Spleen (tissue), 11 donors: Measurements from ENCODE around the gene TMEM117. TPM values are rescaled to one million over a fixed set of nuclear protein-coding genes. Genes with fewer than 3 reads are reported as not detected.

ENCODE experiments used
- DNase-seq: peaks from one replicate; pipeline ENCODE4 v3.0.0-alpha.2; 2020
- H3K27ac ChIP-seq, 8 donors: fragments of 200-600 bp; sonication (generic) in 7 of 8; 1 replicate in 4 of 8; 2 replicates in 4 of 8; pipeline versions ENCODE4 v1.5.0 to v1.8.0; 2016 to 2021; ENCODE audit warnings: inconsistent platforms in 4 of 8, mild to moderate bottlenecking in 4 of 8, moderate library complexity in 1 of 8
- H3K27me3 ChIP-seq, 7 donors: fragments of 200-600 bp; sonication (generic) in 6 of 7; replicated peaks in 1 of 7; 1 replicate in 4 of 7; 2 replicates in 3 of 7; pipeline versions ENCODE4 v1.5.0 to v1.8.0; 2016 to 2021; ENCODE audit warnings: inconsistent platforms in 3 of 7, mild to moderate bottlenecking in 1 of 7
- H3K36me3 ChIP-seq, 6 donors: fragments of 200-600 bp; sonication (generic) in 5 of 6; 1 replicate in 4 of 6; 2 replicates in 2 of 6; pipeline versions ENCODE4 v1.5.0 to v1.8.0; 2016 to 2021; ENCODE audit warnings: inconsistent platforms in 2 of 6
- H3K4me1 ChIP-seq, 6 donors: fragments of 200-600 bp; sonication (generic) in 5 of 6; 1 replicate in 3 of 6; 2 replicates in 3 of 6; pipeline versions ENCODE4 v1.5.0 to v1.8.0; 2016 to 2021; ENCODE audit warnings: inconsistent platforms in 3 of 6
- H3K4me3 ChIP-seq, 8 donors: fragments of 200-600 bp; sonication (generic) in 7 of 8; 1 replicate in 4 of 8; 2 replicates in 4 of 8; pipeline versions ENCODE4 v1.5.0 to v1.8.0; 2016 to 2021; ENCODE audit warnings: inconsistent platforms in 4 of 8, mild to moderate bottlenecking in 4 of 8, moderate library complexity in 2 of 8
- H3K9me3 ChIP-seq, 8 donors: fragments of 200-600 bp; sonication (generic) in 7 of 8; 1 replicate in 4 of 8; 2 replicates in 4 of 8; pipeline versions ENCODE4 v1.5.0 to v1.8.0; 2016 to 2021; ENCODE audit warnings: inconsistent platforms in 4 of 8
- CTCF ChIP-seq, 11 experiments: fragments of 200-600 bp in 7 of 11; fragments of 450-650 bp in 4 of 11; sonication (generic) in 4 of 11; IDR thresholded peaks in 8 of 11; conservative IDR thresholded peaks in 3 of 11; 1 replicate in 7 of 11; 2 replicates in 4 of 11; pipeline versions ENCODE4 v1.4.0 to v1.8.0; 2016 to 2021; ENCODE audit warnings: antibody characterized with exemption in 11 of 11, inconsistent platforms in 4 of 11, mild to moderate bottlenecking in 1 of 11
- POLR2A ChIP-seq, 3 donors: fragments of 450-650 bp; IDR thresholded peaks; one replicate each; pipeline ENCODE4 v1.5.1; 2017; ENCODE audit warnings: antibody characterized with exemption in 3 of 3, mild to moderate bottlenecking in 1 of 3
- POLR2AphosphoS5 ChIP-seq, 3 donors: sonication (generic); formaldehyde crosslinking; IDR thresholded peaks; one replicate each; pipeline ENCODE4 v1.5.1; 2017; ENCODE audit warnings: antibody characterized with exemption in 3 of 3
- WGBS, 5 donors: extraction: QIAGEN DNeasy Blood & Tissue Kit in 3 of 5; methylation state at CpG; one replicate each; pipeline versions ENCODE4 v1.1.5 to v1.1.7; 2013 to 2018; 5-methylcytosine and 5-hydroxymethylcytosine counted together
- intact Hi-C: fragments of 100-400 bp; cut with DNase I; formaldehyde crosslinking; loops from one replicate; pipeline ENCODE4 v1.15.0; 2023; ENCODE audit warnings: low total_unique reads
- polyA plus RNA-seq, 3 donors: library from polyadenylated mRNA; stranded (reverse); fragments of 200-250 nt; gene quantifications; one replicate each; pipeline ENCODE4 v1.2.1, GENCODE V29; 2013
- total RNA-seq, 7 donors: library from RNA; depleted of rRNA in 3 of 7; stranded (reverse); fragments of >200 nt in 3 of 7; fragmentation: NEBNext Ultra II Directional in 4 of 7; extraction: Animal tissue kit (Norgen Biotek cat#: 25700) in 4 of 7; gene quantifications; one replicate each; pipeline versions ENCODE4 v1.1.0 to v1.2.1, GENCODE V29; 2016 to 2021
- donor health status: healthy with polysubstance abuse.
- donor health status: DM: no; HTN: no; CAD: no; lungs with moderate emphysema.
- donor health status: DM: no; HTN: no; CAD: no.
- donor health status: Bipolar disorder and iron deficiency.
- donor health status: healthy.
- donor health status: DM: no; HTN: no; CAD: no.
- donor health status: DM: yes; HTN: yes; CAD: no.

Gene TMEM117
- total and polyA plus RNA-seq, 10 donors: 1.7 to 24.5 (median 5.0) TPM

- intact Hi-C loops: no loop called here
- 91 to 99% (median 93%) methylated on average over 2 of the region's 2 CpGs for WGBS, 5 donors
- Histone ChIP-seq H3K27ac (no peak overlapping the region), H3K4me1 (no peaks in the 10 kb centered on the region), H3K36me3 (no peaks in the 10 kb centered on the region), H3K4me3 (no peak overlapping the region), H3K27me3 (no peaks in the 10 kb centered on the region), H3K9me3 (peaks cover 0 to 9% (median 2%) of the 10 kb centered on the region in 8 donors)
- no peak for DNase-seq
- TF ChIP-seq POLR2AphosphoS5 (IDR thresholded peaks at IDR 0.05) (no peak), POLR2A (IDR thresholded peaks at IDR 0.05) (no peak), CTCF (IDR thresholded peaks at IDR 0.05 in 8 of 11, conservative IDR thresholded peaks at IDR 0.05 in 3 of 11) (no peak)
These were observed 264.4 kb downstream of the TMEM117 start for GRCh38 chr12:44100264-44100663.

GRCh38 chr12:44101475-44101874, 265.6 kb downstream of the TMEM117 start:
- no peak for TF ChIP-seq POLR2A (IDR thresholded peaks at IDR 0.05)
- TF ChIP-seq POLR2AphosphoS5 (IDR thresholded peaks at IDR 0.05): no peak
- no peak for TF ChIP-seq CTCF (IDR thresholded peaks at IDR 0.05 in 8 of 11, conservative IDR thresholded peaks at IDR 0.05 in 3 of 11)
- WGBS, 5 donors: 89 to 95% (median 93%) methylated on average over 4 of the region's 4 CpGs
- H3K4me3 ChIP-seq: no peak overlapping the region
- DNase-seq: no peak
- H3K27me3 ChIP-seq: no peaks in the 10 kb centered on the region
- no peaks in the 10 kb centered on the region for H3K36me3 ChIP-seq
- intact Hi-C loops: no loop called here
- peaks cover 0 to 6% (median 0%) of the 10 kb centered on the region in 8 donors for H3K9me3 ChIP-seq
- H3K4me1 ChIP-seq: no peaks in the 10 kb centered on the region
- no peak overlapping the region for H3K27ac ChIP-seq

DNA sequence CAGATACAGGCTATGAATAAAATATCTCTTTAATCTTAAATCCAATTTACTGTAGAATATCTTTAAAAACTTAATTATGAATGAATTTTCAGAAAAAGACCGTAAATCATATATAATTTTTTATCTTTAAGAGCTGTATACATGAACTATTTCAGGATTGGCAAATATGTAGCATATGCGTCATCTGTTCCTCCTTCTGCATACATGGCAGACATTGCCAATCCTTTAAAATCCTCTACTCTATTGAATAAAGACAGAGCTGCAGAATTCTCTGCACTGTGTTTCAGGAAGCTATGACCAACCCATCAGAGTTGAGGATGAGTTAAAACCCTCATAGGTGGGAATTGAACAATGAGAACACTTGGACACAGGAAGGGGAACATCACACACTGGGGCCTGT, 279.0 kb downstream of the TMEM117 start:
- Histone ChIP-seq H3K36me3 (no peaks in the 10 kb centered on the region), H3K9me3 (peaks cover 0 to 11% (median under 1%) of the 10 kb centered on the region in 8 donors), H3K27me3 (no peaks in the 10 kb centered on the region), H3K27ac (no peak overlapping the region), H3K4me1 (no peaks in the 10 kb centered on the region), H3K4me3 (no peak overlapping the region)
- intact Hi-C loops: no loop called here
- no peak for TF ChIP-seq POLR2AphosphoS5 (IDR thresholded peaks at IDR 0.05)
- TF ChIP-seq CTCF (IDR thresholded peaks at IDR 0.05 in 8 of 11, conservative IDR thresholded peaks at IDR 0.05 in 3 of 11): no peak
- no peak for TF ChIP-seq POLR2A (IDR thresholded peaks at IDR 0.05)
- DNase-seq: no peak
- 87 to 95% (median 90%) methylated on average over 2 of the region's 2 CpGs for WGBS, 5 donors

- no peak for DNase-seq
- no peak for TF ChIP-seq POLR2A (IDR thresholded peaks at IDR 0.05)
- no peak for TF ChIP-seq POLR2AphosphoS5 (IDR thresholded peaks at IDR 0.05)
- no peak for TF ChIP-seq CTCF (IDR thresholded peaks at IDR 0.05 in 8 of 11, conservative IDR thresholded peaks at IDR 0.05 in 3 of 11)
- Histone ChIP-seq H3K4me1 (no peaks in the 10 kb centered on the region), H3K9me3 (peaks cover 0 to 36% (median 18%) of the 10 kb centered on the region in 8 donors), H3K4me3 (no peak overlapping the region), H3K36me3 (no peaks in the 10 kb centered on the region), H3K27me3 (no peaks in the 10 kb centered on the region), H3K27ac (no peak overlapping the region)
- intact Hi-C loops: no loop called here
- WGBS, 5 donors: 84 to 92% (median 89%) methylated on average over 1 of the region's 1 CpG
These were observed 281.5 kb downstream of the TMEM117 start for GRCh38 chr12:44117337-44117736.
